ENCODE data around the gene CASK.

The CASK gene

GRCh38 chrX:41718481-41719235 lies 204.7 kb downstream of the CASK start:
- TF ChIP-seq CTCF (IDR thresholded peaks at IDR 0.05; ENCODE audit: low read depth, low read length) = no peak
- DNase-seq (ENCODE audit: low read depth in 2 of 2) = no peak

GRCh38 chrX:41716767-41717473 lies 206.4 kb downstream of the CASK start:
- DNase-seq (ENCODE audit: low read depth in 2 of 2) = no peak
- no peak for TF ChIP-seq CTCF (IDR thresholded peaks at IDR 0.05; ENCODE audit: low read depth, low read length)
- no peak overlapping the region for H3K4me3 ChIP-seq (replicated peaks in 1 of 2; ENCODE audit: low read depth in 2 of 2, low read length in 2 of 2)

More at GRCh38 chrX:41718481-41719235, 204.7 kb downstream of the CASK start:
- no peak overlapping the region for H3K4me3 ChIP-seq (replicated peaks in 1 of 2; ENCODE audit: low read depth in 2 of 2, low read length in 2 of 2)

GRCh38 chrX:41716222-41716621 lies 207.1 kb downstream of the CASK start:
- no peak for DNase-seq (ENCODE audit: low read depth in 2 of 2)
- no peak overlapping the region for H3K4me3 ChIP-seq (replicated peaks in 1 of 2; ENCODE audit: low read depth in 2 of 2, low read length in 2 of 2)
- no peak for TF ChIP-seq CTCF (IDR thresholded peaks at IDR 0.05; ENCODE audit: low read depth, low read length)

GRCh38 chrX:41711021-41711667 lies 212.2 kb downstream of the CASK start:
- H3K4me3 ChIP-seq (replicated peaks in 1 of 2; ENCODE audit: low read depth in 2 of 2, low read length in 2 of 2) = no peak overlapping the region
- DNase-seq (ENCODE audit: low read depth in 2 of 2) = no peak
- TF ChIP-seq CTCF (IDR thresholded peaks at IDR 0.05; ENCODE audit: low read depth, low read length) = no peak

- no peak overlapping the region for H3K4me3 ChIP-seq (replicated peaks in 1 of 2; ENCODE audit: low read depth in 2 of 2, low read length in 2 of 2)
- no peak for TF ChIP-seq CTCF (IDR thresholded peaks at IDR 0.05; ENCODE audit: low read depth, low read length)
- DNase-seq (ENCODE audit: low read depth in 2 of 2) = no peak
Observed at GRCh38 chrX:41708486-41708885, 214.9 kb downstream of the CASK start.

GRCh38 chrX:41707218-41707617 lies 216.1 kb downstream of the CASK start:
- TF ChIP-seq CTCF (IDR thresholded peaks at IDR 0.05; ENCODE audit: low read depth, low read length) = no peak
- H3K4me3 ChIP-seq (replicated peaks in 1 of 2; ENCODE audit: low read depth in 2 of 2, low read length in 2 of 2) = no peak overlapping the region
- no peak for DNase-seq (ENCODE audit: low read depth in 2 of 2)

Measured in cardiac fibroblast (primary cell).